Esophagus muscularis mucosa (tissue), 4 donors: Measurements from ENCODE around the gene ALKBH4.

Experiments used
- CTCF ChIP-seq, 3 experiments: fragments of 200-600 bp in 2 of 3; fragments of 450-650 bp in 1 of 3; sonication (generic) in 2 of 3; IDR thresholded peaks; one replicate each; pipeline ENCODE4 v1.5.1; 2017 to 2019; ENCODE audit warnings: antibody characterized with exemption in 3 of 3, mild to moderate bottlenecking in 2 of 3, moderate library complexity in 1 of 3
- EP300 ChIP-seq: sonication (generic); formaldehyde crosslinking; IDR thresholded peaks from one replicate; pipeline ENCODE4 v1.6.1; 2017; ENCODE audit warnings: antibody characterized with exemption
- POLR2A ChIP-seq: fragments of 450-650 bp; IDR thresholded peaks from one replicate; pipeline ENCODE4 v1.6.1; 2017; ENCODE audit warnings: antibody characterized with exemption, moderate library complexity, mild to moderate bottlenecking, low read depth
- POLR2AphosphoS5 ChIP-seq, 2 donors: sonication (generic); formaldehyde crosslinking; IDR thresholded peaks; one replicate each; pipeline ENCODE4 v1.6.1; 2017; ENCODE audit warnings: antibody characterized with exemption in 2 of 2

DNA sequence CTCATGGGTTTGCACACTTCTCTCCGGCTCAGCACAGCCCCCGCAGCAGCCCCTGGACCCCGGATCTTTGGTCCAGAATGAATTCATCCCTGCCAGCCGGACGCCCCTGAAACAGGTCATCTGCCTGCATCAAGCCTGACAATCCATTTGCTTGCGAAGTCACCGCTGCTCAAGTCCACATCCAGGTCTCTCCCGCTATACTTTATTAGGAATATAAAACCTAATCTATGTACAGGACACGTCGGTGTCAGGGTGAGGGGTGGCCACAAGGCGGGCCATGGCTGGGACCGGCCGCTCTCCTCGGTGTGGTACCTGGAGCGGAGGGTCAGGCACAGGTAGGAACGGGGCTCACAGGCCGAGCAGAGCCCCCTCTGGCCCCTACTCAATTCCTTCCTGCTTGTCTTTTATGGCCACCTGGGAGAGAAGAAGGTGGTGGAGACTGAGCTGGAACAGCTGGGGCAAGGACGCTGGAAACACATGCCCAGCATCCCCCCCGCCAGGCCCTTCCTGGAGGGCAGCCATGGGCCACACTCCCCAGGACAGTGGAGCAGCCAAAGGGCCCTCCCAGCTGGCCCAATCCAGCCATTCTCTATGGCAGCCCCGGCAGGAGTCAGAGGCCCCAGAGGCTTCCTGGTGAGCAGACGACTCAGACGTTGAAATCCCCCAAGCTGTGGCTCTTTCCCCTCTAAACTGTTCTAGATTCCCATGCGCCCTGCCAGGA is 8.8 kb upstream of the ALKBH4 start:
- TF ChIP-seq CTCF (IDR thresholded peaks at IDR 0.05) (no peak), POLR2A (no peak), POLR2AphosphoS5 (IDR thresholded peaks at IDR 0.05) (no peak), EP300 (no peak)
